Measurements from ENCODE around the gene ILKAP.

ILKAP gene

DNA sequence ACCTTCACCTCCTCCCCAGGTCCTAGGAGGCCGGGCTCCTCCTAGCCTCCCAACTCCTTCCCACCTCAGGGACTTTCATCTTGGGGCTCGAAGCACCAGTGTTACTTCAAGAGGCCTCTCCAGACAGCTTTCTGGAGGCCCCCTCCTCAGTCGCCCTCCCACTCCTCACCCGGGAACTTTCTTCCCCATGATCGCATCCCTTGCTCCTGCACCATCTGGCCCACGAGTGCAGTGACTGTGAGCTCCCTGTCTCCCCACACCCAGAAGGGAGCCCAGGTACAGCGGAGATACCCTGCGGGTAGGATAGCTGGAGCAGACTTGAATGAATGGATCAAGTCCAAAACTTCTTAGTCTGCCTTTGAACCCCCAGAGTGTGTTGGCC, 38.6 kb downstream of the ILKAP start:
- no peak for DNase-seq

DNA sequence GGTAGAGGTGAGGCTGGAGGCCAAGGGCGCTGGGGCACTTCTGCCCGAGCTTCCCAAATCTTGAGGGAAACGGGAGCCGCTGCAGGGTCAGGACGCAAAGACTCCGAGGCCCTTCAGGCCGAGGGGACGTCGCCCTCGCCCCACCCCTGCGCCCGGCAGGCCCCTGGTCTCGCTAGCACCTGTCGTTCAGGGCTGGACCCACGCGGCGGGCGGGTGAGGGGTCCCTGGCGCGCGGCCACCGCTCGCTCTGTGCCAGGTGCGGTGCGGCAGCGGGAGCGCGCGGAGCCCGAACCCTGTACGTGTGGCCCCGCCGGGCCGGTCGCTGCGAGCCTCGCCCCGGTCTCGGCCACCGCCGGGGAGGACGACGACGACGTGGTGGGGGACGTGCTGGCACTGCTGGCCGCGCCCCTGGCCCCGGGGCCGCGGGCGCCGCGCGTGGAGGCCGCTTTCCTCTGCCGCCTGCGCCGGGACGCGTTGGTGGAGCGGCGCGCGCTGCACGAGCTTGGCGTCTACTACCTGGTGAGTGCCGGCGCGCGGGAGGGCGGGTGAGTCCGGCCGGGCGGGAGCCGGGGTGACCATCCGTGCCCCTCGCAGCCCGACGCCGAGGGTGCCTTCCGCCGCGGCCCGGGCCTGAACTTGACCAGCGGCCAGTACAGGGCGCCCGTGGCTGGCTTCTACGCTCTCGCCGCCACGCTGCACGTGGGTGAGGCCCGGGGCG, 39.9 kb downstream of the ILKAP start:
- no peak for DNase-seq

- DNase-seq: no peak
These were observed 40.6 kb downstream of the ILKAP start for GRCh38 chr2:238162846-238163441.

GRCh38 chr2:238162251-238162845, 41.1 kb downstream of the ILKAP start:
- no peak for DNase-seq

- DNase-seq: no peak
These were observed 42.0 kb downstream of the ILKAP start for GRCh38 chr2:238161291-238162051.

DNA sequence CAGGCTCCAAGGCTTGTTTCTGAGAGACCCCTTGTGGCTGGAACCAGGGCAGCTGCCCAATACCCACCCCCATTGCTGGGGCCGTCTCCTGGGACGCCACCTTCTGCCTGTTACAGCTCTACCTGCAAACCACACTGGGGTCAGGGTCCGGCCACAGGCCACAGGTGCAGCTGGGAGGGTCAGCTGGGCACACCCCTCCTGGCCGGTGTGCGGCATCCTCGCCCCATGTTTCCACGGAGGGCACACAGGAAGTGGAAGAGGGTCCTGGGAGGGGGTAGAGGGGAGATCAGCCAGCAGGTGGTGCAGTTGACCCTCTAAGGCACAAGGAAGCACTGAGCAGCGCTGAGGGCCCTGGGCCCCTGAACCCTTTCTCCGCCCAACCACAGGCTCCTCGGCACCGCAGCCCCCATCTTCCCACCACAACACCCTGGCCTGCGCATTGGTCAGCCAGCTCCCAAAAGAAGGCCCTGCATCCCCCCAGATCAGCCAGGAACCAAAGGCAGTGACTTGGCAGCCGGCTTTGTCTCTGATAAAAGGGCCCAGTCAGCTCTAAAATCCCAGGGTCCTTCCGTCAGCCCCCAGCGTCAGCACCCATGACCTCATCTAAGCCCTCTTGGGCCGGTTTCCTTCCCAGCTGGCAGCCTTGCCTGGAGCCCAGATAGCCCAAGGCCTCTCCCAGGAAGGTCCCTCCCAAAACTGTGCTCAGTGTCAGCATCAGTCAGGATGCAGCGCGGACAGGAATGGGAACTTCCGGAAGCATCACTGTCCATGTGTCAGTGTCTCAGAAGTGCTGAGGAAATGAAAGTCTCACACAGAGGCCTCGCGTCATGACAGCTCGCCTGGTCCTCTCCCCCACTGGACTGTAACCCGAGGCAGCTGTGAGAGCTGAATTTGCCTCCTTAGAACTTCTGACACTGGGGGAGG, 43.0 kb downstream of the ILKAP start:
- no peak for DNase-seq

DNA sequence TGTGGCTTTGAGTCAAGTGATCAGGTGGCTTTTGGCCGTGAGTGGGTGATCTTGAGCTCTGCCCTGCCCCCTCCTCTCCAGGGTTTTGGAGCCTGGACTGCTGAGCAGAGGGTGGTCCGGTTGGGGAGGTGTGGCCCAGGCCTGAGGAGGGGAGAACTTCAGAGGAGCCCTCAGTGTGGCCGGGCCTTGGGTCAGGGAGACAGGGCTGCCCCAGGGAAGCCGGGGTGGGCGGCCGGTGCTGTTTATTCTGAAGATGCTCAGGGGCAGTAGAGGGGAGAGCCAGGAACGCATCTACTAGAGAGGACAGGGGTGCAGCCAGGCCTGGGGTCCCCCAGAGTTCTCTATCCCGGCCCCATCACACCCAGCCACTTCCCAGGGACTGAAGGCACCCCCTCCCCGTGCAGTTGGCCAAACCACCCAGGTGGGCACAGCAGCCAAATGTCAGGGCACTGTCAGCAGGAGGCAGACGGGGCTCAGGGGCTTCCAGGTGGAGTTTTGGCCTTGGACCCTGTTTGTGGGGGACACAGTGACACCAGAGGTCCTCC, 43.8 kb downstream of the ILKAP start:
- no peak for DNase-seq

DNA sequence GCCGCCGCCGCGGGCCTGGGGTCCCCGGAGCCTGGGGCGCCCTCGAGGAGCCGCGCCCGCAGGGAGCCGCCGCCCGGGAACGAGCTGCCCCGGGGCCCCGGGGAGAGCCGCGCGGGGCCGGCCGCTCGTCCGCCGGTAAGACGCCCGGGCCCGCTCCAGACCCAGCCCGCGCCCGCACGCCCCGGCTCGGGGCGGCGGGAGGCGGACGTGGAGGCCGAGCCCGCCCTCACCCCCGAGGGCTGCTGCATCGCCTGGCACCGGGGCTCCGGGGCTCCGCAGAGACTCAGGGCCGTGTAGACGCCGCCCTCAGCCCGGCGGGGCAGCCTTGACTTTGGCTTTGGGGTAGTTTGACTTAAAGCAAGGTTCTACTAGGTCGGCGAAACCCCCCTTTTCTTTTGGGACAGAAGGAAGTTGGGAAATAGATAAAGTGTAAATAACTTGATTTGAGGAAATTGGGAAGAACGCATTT, 44.4 kb downstream of the ILKAP start:
- no peak for DNase-seq

DNA sequence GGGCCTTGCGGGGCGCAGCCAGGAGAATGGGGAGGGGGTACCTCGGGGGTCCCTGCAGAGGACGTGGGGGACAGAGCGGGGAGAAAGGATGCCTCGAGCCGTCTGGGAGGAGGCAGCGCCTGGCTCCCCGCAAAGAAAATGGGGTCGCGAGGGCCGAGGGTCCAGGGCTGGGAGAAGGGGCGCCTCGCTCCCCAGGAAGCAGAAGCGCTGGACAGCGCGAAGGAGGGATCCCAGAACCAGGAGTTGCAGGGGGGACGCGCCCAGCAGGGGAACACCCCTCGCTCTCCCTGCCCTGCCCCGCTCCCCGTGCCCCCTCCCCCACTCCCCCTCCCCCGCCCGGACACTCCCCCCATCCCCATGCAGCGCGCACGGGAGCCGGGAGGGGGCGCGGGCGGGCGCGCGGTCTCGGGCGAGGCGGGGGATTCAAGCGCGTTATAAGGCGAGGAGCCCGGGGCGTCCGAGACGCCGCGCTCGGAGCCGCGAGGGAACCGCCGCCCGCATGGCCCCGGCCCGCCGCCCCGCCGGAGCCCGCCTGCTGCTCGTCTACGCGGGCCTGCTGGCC, 44.9 kb downstream of the ILKAP start, which contains the start of gene ERFE:
ERFE (plus strand) TSS at position 462 of the 562 bp plus-strand sequence; CDS start at position 500, 38 bp downstream.
- no peak for DNase-seq

DNA sequence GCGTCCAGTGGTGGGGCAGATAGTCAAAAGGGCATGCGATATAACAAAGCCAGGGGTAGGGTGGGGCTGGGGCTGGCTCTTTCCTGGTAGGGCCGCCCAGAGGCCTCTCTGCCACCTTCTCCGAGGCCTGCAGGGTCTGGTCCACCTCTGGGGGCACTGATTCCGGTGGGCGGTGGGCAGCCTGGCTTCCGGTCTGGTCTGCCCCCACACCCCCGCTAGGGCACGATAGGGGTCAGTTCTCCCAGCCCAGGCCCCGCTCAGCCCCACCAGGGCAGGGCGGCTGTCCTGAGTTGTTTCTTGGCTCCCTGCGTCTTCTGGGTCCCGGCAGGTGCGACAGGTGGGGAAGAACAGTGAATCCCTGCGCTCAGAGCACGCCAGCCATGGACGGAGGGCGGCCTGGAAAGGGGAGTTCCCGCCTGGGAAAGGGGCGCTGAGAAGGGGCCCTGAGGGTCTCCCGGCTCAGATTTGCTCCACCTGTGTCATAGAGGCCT, 45.4 kb downstream of the ILKAP start:
- no peak for DNase-seq

DNA sequence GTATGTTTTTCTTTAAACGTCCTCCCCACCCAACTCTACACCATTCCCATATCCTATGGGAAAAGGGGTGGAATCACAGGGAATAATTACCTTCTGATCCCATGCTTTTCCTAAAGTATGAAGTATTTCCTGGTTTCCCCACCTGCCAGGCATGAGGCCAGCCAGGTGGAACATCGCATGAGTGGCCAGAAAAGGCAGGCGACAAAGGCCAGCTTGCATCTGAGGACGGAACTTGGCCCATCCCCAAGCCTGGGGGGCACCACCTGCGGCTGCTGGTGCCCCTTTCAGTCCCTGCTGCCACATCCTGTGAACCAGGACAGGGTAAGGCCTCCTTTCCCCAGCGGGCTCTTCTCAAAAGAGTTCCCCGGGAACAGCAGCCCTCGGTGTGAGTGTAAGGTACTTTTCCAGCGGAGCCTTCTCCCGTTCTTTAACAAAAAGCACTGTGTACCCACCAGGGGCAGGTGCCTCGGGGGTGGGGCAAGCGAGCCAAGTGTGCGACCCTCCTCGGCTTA, 45.9 kb downstream of the ILKAP start:
- no peak for DNase-seq

DNA sequence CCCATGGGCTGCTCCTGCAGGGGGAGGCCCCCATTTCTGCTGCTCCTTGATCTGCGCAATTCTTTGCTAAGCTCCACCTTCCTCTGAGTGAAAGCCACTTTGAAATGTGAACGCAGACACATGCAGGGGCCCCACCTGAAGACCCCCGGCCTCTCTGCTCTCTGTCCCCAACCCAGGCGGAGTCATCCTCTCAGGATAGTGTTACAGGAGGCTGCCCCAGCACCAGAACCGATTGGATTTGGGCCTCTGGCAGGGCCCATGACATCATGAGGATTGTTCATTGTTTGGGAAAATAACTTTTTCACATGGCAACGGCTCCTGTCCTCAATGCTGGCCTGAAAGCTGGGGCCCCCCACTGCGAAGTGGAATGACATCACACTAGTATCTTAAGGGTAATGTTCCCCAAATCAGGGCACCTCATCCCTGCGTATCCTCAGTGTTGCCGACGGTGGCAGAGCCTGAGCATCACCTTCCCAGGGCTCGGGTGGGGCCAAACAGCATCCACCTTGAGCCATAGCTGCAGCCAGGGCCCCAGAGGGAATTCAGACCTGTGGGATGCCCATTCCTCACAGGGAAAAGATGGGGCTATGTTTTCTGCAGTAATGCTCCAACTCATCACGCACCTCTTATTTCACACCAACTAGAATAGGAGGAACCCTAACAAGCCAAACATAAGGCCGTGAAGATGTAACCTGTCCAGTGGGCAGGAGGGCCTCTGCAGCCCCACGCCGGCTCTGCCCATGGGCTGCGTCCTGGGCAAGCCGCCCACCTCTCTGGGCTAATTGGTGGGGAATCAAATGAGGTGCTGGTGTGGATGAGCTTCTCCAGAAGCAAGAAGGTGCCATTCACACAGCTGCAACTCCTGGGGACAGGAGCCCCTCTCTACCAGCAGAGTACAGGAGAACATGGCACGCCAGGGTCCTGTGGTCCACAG, 47.5 kb downstream of the ILKAP start:
- no peak for DNase-seq

DNA sequence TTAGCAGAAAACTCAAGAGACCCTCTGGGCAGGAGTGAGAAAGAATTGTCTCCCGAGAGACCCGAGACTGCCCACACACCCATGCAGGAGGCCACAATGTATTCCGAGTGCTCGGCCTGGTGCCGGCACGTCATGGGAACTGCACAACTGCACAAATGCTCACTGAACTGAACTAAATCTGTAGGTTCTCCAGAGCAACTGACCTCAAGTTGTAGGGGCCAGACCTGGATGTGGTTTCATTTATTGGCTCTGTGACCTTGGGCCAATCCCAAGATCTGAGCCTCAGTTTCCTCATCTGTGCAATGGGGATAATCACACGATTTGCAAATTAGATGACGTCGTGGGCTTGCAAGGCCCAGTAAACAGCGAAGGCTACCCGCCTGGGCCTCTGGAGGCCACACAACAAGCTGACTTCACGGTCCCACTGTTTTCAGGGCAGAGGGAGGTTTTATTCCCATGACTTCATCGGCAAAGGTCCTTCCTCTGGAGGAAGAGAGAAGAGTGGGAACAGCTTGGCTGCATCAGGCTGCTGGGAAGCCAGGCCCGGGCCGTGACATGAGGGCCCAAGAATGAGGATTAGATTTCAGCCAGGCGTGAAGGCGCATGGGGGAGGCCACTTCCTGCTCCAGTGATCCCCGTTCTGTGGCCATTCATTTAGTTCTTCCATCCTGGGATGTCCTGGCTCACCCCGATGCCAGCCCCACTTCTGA, 48.3 kb downstream of the ILKAP start:
- DNase-seq: no peak

DNA sequence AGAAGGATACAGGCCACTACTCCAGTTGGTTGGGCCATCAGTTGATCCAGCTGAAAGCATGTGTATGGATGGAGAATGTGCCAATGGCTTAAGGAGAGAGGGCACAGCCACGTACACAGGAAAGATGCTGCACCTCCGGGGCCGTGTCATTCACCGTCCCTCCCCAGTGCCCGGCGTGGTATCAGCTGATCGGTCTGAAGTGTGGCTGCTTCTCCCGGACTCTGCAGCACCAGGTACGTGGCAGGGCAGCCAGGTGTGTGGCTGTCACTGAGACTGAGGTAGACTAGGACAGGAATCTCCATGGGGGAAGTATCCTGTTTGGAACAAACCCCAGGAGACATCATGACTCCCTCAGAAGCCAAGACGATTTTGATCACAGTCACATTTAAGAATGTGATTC, 48.9 kb downstream of the ILKAP start:
- no peak for DNase-seq

DNA sequence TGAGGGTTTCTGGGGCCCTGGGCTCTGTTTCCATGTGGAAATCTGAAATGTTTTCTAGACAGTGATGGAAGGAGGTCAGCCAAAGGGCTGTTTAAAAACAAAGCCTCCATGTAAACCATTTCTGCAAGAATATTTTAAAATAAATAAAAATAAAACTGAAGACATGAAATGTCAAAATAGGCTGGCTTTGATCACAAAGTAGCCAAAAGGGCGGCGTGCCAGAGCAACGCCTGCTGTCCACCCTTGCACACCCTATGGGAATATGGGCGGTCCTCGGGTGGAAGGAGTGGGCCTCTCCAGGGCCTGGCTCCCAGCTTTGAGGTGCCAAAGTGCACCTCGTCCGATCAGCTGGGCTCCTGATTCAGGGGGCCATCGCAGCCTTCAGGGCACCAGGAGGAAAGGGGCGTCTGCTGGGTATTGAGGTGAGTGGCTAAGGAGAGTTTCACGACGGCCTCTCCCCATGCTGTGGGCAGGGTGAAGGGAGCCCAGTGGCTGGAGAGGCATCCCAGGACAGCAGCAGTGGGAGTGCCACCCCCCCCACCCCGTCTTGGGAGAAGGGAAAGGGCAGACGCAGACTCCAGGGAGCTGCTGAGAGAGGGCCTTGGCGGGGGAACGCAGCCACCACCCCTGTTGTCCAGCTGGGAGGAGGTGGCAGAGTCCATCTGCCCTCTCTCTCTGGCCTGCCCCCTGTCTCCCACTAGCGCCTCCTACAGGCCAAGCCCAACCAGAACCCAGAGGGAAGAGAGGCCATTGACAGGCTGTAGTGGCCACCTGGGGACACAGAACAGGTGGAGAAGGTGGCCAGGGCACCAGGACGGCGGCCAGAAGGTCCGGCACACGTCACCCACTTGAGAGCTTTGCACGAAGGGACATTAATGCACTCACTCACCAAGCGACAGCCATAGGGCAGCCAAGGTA, 50.5 kb downstream of the ILKAP start:
- DNase-seq: no peak

GRCh38 chr2:238151628-238152235, 51.8 kb downstream of the ILKAP start:
- DNase-seq: no peak

DNA sequence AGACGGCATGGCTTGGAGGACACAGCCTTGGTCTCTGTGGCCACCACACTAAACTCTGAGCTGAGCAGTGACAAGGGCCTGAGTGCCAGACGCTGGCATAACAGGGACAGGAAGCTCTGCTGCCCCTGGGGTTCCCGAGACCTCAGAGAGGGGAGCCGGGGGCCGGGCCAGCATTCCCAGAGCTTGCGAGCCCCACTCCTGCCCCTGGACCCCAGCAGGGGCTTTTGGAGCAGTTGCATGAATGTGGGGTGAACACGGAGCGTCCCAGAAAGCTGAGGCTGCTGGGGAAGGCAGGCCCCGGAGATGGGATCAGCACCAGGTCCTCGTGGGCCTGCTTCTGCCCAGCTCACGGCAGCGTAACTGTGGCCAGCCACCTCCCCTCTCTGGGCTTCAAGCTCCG, 52.3 kb downstream of the ILKAP start:
- no peak for DNase-seq

DNA sequence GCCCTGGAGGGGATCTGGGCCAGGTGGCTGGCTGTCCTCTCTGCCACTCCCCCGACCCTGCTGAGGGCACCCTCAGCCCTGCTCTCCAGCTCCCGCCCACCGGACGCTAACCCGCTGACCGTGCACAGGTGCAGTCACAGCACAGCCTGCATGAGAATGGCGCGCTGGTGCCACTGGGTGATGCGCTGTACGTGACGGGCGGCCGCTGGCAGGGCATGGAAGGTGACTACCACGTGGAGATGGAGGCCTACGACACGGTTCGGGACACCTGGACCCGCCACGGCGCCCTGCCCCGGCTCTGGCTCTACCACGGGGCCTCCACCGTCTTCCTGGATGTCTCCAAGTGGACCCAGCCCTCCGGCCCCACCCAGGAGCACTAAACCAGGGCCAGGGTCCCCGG, 52.8 kb downstream of the ILKAP start:
- no peak for DNase-seq

Measured in CD4-positive, alpha-beta T cell treated with Interleukin-4 for 4 hours (primary cell).